Mammary epithelial cell (primary cell): ENCODE results near the gene CTNNA1.
"Not testable (repeated sequence)": the region's sequence is repeated elsewhere in the genome, so short reads cannot be mapped to it uniquely, and the experiment has no call there.

Source experiments
- CTCF ChIP-seq, 2 donors: IDR thresholded peaks in 1 of 2; conservative IDR thresholded peaks in 1 of 2; 2 replicates each; pipeline ENCODE4 v1.5.1; 2011 to 2012; ENCODE audit warnings: inconsistent platforms in 2 of 2, low read length in 2 of 2, mild to moderate bottlenecking in 2 of 2, control low read depth in 1 of 2, low read depth in 1 of 2; ENCODE audit not compliant: insufficient read depth in 1 of 2; ENCODE audit errors: extremely low read depth in 1 of 2
- EZH2 ChIP-seq: IDR thresholded peaks from 2 replicates; pipeline ENCODE4 v1.6.1; 2012; ENCODE audit warnings: low read length, inconsistent platforms, borderline replicate concordance

- not testable (repeated sequence) for TF ChIP-seq CTCF (conservative IDR thresholded peaks at IDR 0.05 in 1 of 2, IDR thresholded peaks at IDR 0.05 in 1 of 2; ENCODE audit: extremely low read depth in 1 of 2, insufficient read depth in 1 of 2, low read depth in 1 of 2, low read length in 2 of 2); EZH2
Observed at GRCh38 chr5:138834853-138835252, 81.6 kb downstream of the CTNNA1 start.
